ENCODE results near the gene ASRGL1.
A peak's percentile ranks its signal among the peaks of the same experiment; 100 is the strongest.

Gene ASRGL1

GRCh38 chr11:62394825-62395538 is 57.7 kb downstream of the ASRGL1 start:
- DNase-seq: peak; percentile 47

GRCh38 chr11:62395885-62396551 is 58.8 kb downstream of the ASRGL1 start:
- no peak for DNase-seq

- DNase-seq: no peak
Observed at GRCh38 chr11:62398011-62398994, 61.1 kb downstream of the ASRGL1 start.

DNA sequence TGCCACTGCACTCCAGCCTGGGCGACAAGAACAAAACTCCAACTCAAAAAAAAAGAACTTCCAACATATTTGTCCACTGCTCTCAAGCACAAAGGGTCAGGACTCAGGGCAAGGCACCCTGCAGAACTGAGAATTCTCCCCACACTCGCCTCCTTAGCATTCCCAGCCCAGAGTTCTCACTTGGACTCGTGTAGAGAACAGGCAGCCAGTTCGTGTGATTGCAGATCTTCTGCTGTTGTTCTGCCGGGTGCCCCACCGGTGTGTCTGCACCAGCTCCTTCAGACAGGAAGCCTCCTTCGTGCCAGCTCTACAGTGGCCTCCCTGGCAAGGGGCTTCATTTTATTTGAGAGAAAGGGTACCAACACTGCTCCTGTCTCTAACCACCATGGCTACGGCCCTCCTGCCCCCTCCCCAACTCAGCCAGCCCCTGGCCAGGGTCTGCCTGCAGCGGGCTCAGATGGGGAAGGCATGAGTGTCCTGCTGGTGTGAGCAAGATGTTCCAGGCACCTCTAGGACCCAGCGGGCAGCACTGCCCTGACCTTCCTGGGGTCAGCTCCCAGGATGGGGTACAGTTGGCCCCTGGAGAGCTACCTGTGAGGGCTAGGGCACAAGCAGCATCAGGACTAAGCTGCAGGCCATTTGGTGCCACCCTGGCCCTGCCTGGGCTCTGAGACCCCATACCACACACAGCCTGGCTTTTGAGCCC is 62.1 kb downstream of the ASRGL1 start:
- no peak for DNase-seq

DNA sequence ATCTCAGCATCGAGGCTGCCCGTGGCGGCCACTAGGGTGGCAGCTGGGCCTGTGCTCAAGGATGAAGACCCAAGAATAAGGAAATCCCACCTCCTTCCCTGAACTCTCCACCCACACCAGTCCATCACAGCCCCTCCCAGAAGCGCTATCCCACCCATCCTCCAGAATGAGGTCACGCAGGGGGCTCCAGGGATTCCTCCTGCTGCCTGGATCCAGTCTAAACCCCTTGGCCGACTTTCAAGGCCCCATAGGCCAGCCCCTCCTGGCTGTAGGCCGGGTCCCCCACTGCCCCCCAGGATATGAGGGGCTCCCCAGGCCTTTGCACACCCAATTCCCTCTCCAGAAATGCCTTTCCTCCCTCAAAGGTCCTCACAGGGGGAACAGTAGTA is 62.6 kb downstream of the ASRGL1 start:
- no peak for DNase-seq

DNA sequence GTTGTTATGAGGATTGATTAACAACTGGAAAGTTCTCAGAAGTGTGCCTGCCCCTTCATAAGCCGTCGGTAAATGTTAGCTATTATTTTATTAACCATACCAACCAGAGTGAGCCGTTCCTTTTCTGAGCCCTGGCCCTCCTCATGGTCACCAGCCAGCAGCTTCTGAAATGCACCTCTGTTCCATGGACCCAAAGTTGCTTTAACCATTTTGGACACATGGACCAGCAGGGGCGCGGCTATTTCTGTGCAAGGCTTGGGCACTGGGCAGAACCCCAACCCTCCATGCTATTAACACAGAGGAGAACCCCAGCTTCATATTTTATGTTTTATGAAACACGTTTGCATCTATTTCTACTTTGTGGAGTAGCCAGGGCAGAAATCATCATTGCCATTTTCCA is 63.0 kb downstream of the ASRGL1 start:
- no peak for DNase-seq

GRCh38 chr11:62400760-62401159 is 63.5 kb downstream of the ASRGL1 start:
- no peak for DNase-seq

- DNase-seq: no peak
Observed at GRCh38 chr11:62401356-62401755, 64.1 kb downstream of the ASRGL1 start.

DNA sequence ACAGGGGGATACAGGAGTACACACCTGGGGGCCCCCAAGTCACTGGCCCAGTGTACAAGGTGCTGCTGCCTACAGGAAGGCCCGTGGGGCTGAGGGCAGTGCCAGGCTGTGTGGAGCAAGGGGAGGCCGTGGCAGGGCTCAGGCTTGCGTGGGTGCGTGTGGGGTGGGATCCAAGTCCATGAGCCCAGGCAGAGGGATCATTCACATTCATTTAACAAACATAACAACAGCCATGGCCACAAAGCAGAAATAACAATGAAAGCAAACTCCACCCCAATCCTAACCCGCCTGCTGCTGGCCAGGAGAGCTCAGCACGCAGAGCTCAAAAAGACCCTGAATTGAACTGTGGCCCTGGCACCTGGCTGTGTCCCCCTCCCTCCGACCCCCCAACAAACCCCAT is 64.6 kb downstream of the ASRGL1 start:
- DNase-seq: no peak

DNA sequence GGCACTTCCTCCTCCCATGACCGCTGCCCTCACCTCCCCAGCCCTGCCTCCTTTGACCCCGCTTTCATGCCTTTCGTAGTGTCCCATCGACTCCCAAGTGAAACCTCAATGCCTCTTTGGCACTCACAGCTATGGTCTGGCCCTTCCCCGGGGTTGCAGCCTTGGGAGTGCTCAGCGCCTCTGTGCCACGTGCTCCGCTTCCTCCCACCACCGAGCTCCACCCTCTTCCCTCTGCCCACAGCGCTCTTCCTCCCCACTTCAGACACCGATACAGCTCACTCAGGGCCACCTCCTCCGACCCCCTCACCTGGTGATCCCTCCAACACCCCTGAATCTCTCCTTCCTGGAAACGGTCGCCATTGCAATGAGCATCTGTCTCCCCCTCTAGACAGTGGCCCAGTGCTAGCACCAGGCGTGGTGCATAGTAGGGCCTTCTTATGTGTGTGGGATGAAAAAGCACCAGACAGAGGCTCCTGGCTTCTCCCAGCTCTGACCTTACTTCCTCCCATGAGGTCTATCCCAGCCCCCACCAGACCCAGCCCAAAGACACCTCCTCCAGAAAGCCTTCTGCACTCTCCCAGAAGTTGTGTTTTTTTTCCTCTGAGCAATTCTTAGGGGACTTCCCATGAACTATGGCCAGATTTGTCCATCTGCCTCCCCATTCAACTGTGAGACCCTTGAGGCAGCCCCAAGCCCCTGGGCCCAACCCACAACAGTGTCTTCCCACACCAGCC is 65.1 kb downstream of the ASRGL1 start:
- no peak for DNase-seq

- no peak for DNase-seq
Observed at GRCh38 chr11:62402960-62403730, 65.9 kb downstream of the ASRGL1 start.

- no peak for DNase-seq
Observed at GRCh38 chr11:62404435-62404834, 67.2 kb downstream of the ASRGL1 start.

GRCh38 chr11:62404901-62405300 is 67.7 kb downstream of the ASRGL1 start:
- no peak for DNase-seq

DNA sequence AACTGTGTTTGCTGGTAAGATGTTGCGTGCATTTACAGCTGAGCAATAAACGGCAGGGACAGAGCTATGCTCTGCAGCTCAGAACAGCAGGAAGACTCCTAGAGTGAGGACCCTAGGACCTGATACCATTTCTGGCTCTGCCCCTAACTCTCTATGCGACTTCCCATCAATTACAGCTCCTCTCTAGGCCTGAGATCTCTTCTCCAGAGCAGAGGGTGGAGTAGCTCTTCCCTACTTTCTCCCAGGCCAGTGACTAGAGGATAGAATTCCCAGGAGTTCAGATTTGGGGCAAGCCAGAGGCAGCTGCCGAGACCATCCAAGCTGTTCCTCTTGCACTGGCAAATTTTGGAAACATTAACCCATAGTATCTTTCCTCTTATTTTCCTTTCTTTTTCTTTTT is 68.8 kb downstream of the ASRGL1 start:
- no peak for DNase-seq

DNA sequence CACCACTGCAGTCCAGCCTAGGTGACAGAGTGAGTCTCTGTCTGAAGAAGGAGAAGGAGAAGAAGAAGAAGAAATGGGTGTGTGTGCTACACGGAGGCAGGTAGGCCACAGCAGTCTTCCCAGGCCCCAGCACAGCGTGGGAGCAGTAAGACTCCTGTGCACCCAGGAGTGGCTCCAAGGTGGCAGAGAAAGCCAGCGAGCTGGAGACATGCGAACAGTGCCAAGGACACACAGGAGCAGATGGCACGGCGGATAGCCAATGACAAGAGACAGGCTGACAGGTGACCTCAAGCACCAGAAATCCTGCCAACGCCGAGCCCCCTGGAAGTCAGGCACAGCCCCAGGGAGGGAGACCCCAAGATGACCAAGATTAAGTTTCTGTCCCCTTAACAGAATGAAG is 72.6 kb downstream of the ASRGL1 start:
- no peak for DNase-seq

- no peak for DNase-seq
Observed at GRCh38 chr11:62410972-62411371, 73.7 kb downstream of the ASRGL1 start.

GRCh38 chr11:62411524-62411923 is 74.3 kb downstream of the ASRGL1 start:
- DNase-seq: no peak

DNA sequence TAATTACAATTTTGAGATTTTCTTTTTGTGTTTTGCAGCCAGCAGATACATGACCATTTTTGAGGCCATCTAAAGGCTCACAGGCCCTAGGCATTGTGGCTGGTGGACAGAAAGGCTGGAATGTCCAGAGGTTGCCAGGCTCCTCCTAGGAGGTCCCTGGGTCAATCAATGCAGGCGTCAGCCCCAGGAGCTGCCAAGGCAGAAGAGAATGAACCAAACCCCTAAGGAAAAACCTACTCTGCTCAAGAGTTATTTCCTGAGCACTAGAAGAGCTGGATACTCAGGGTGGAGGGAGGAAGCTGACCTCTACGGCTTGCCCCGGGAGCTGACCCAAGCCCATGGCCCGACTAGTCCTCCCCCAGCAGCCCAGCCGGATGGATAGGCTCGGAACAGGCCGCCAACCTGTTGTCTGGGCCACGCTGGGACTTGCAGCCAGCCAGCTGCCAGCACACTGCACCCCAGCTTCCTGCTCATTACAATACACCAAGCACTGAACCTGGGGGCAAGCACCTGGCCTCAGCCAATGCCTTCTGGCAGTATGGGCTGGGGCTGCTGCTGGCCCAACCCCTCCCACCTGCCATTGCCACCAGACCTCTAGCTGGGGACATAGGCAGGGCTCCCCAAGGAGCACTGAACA is 75.9 kb downstream of the ASRGL1 start:
- no peak for DNase-seq

- DNase-seq: no peak
Observed at GRCh38 chr11:62416596-62416995, 79.3 kb downstream of the ASRGL1 start.

GRCh38 chr11:62418136-62418535 is 80.9 kb downstream of the ASRGL1 start:
- no peak for DNase-seq

- DNase-seq: no peak
Observed at GRCh38 chr11:62418733-62419132, 81.5 kb downstream of the ASRGL1 start, which contains the start of gene SCGB1A1. Gene SCGB1A1, plus strand, starts transcription at chr11:62419033. Its CDS starts 63 bp downstream, at chr11:62419096.
